SKM-1 treated with dmso at 0.1 percent for 144 hours (cell line): ENCODE measurements around the gene FEN1.

Source experiments
- DNase-seq: peaks from one replicate; lab custom pipeline; 2025; ENCODE audit not compliant: unreplicated experiment; lab: John Stamatoyannopoulos, UW

The FEN1 gene

DNA sequence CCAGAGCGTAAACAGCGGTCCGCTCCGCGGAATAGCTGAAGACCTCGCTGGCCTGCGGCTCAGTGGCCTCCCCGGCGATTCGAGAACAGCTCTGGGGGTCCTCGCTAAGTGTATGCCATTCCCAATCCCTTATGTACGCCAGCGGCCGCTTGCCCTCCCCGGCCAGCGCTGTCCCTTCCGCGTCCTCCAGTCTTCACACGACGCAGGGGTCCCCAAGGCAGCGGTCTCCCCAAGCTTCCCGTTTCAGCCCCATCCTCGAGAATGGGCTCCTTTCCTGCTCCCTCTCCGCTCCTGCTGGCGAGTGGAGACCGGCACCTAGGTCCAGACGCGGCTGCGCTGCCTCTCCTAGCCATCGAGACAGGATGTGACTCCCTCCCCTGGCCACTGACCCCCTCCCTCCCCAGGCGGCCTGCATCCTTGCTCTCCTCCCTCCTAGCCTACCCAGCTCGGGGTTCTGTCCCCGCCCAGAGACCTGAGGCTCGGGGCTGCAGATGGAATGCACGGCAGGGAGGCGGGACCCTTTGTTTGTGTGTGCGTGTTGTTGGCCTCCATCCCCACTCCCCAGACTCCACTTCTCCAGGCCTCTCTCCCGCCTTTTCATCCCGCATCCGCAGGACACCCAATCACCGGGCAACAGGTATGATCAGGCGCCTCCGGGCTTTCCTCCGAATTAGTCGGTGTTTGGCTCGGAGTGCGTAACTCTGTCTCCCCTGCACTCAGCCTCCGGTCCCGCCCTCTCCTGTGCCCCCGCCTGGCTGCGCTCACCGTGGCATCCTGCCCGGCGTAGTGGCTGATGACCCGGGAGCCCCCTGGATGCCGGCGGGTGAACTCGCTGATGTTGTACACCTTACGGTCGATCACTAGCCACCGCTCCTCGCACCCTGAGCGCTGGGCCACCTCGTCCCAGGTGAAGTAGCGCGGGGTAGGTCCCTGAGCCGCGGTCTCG lies 23.4 kb downstream of the FEN1 start:
- DNase-seq: peak; percentile 35

DNA sequence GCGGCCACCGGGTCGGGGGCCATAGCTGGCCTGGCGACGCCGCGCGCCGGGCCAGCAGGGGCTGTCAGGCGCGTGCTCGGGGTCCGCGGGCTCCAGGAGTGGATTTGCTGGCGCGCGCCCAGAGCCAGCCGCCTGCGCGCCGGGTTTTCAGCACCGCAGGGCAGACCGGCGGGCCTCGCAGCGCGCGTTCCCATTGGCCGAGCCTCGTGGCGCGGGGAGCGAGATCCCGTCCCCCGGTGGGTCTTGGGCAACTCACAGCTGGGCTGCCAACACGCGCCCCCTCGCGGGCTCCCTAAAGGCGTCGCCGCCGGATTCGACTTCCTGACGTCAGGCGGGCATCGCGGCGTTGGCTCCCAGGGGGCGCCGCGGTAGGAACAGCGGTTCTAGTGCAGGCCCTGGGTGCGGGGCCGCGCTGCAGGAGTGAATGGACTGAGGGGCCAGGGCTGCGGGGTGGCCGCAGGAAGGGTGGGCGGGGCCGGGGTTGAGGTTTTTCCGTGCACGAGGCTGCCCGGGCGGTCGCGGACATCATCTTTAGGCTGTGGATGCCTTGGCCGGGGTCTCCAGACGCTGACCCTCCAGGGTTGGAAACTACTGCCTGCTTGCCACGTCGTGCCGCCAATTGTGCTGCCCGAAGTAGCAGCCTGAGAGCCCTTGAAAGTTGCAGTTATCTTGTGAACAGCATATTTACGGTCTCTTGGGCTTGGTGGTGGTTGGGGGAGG lies 24.2 kb downstream of the FEN1 start, which contains the start of gene FADS1:
TSS of gene FADS1 (minus strand) at position 268 of the 720 bp plus-strand sequence. CDS start at position 194, 74 bp downstream.
- peak; percentile 91 for DNase-seq

DNA sequence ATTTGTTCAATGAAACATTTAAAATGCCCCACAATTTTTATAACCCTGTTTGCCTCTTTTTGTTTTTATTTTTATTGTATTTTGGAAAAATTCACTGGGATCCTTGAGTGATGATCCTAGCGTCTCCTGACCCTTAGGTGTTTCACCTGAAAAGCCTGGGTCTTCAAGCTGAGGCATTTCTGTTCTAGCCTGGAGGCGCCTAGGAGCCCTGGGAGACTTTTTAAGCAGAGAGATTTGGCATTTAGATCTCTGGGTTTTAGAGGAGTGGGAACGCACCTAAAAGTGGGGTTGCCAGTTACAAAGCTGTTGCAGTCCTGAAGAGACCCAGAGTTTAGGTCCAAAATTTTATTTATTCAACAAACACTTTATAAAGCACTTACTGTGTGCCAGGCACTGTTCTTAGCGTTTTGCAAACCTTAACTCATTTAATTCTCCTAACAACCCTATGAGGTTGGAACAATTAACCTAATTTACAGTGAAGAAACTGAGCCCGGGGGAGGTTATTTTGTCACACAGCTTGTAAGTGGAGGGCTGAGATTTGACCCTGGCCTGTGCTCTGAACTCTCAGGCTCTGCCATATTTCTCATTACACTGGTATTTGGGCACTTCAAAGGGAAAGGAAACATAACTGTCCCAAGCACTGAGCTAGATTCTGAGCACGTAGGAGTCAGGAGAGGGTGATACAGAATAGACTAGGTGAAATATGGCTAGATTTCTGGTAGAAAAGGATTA lies 24.9 kb downstream of the FEN1 start:
- no peak for DNase-seq

DNA sequence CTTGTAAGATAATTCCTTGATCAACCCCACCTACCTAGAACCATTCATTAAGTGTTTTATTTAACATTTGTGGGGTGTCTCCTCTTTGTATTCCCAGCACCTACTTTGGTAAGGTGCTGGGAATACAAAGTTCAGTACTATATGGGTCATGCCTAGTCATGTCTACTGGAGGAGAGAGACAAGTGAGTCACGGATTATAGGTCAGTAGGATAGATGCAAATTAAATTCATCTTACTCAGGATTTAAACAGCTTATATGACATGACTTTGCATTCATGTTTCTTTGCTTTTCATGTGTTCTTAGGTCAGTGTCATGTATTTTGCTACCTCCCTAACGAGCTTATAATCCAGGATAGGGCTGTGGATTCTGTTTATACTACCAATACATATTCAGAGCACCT lies 27.5 kb downstream of the FEN1 start:
- DNase-seq: no peak

DNA sequence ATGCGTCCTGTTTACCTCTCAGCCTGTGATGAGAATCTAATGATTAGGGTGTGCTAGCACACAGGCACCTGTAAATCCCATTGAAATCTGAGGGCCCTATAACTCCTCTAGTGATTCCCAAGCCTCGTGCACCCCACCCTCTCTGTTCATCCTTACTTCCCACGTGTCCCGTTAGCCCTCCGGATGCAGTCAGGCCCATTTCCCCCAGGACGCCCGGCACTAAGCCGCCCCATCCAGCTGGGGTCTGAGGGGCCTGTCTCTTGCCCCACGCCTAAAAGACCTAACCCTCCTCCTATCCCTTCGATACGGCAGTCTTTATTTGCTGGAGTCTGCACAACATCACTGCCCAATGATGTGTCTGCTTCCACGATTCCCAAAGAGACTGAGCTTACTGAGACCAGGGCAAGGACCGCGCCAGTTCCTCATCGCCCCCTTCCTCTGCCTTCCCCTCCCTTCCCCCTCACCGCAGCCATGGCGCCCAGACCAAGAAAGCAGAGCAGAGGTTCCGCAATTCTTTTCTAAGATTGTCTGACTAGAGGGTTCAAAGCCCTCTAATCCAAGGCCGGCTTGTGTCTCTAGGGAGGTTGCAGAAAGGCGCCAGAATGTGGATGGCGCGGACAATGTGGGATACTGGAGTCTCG lies 34.3 kb downstream of the FEN1 start:
- DNase-seq: peak; percentile 66

DNA sequence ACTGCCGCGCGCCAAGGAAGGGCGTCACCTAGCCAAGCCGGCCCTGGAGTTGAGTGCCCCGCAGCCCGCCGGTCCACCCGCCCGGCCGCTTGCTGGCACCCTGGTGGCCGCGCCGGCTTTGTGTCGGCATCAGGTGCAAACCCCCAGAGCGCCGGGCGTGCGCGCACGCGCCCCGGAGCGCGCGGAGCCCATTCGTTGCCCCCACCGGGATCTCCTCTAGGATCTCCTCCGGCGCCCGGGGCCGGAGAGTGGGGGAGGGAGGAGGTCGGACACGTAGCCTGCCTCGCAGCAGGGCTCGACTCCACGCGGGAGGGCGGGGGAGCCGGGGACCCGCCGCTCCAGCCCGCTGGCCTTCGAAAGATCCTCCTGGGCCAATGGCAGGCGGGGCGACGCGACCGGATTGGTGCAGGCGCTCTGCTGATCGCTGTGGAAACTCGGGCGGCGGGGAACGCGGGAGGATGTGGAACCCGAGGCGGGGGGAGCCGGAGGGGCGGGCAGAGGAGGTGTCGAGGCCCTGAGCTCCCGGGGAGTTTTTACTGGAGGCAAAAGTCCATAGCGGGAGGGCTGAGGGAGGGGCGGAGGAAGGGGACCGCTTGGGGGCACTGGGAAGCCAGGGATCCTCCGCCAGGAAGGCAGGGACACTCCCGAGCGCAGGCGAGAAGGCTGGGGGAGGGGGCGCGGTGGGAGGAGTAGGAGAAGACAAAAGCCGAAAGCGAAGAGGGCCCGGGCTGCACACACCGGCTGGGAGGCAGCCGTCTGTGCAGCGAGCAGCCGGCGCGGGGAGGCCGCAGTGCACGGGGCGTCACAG lies 35.1 kb downstream of the FEN1 start, which contains the start of gene FADS2:
TSS of gene FADS2 (plus strand) at position 730 of the 808 bp plus-strand sequence. CDS start 91 bp downstream, outside the sequence.
- DNase-seq: peak; percentile 79

DNA sequence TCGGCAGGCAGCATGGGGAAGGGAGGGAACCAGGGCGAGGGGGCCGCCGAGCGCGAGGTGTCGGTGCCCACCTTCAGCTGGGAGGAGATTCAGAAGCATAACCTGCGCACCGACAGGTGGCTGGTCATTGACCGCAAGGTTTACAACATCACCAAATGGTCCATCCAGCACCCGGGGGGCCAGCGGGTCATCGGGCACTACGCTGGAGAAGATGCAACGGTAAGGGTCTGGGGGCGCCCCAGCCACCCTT lies 35.6 kb downstream of the FEN1 start:
- no peak for DNase-seq

DNA sequence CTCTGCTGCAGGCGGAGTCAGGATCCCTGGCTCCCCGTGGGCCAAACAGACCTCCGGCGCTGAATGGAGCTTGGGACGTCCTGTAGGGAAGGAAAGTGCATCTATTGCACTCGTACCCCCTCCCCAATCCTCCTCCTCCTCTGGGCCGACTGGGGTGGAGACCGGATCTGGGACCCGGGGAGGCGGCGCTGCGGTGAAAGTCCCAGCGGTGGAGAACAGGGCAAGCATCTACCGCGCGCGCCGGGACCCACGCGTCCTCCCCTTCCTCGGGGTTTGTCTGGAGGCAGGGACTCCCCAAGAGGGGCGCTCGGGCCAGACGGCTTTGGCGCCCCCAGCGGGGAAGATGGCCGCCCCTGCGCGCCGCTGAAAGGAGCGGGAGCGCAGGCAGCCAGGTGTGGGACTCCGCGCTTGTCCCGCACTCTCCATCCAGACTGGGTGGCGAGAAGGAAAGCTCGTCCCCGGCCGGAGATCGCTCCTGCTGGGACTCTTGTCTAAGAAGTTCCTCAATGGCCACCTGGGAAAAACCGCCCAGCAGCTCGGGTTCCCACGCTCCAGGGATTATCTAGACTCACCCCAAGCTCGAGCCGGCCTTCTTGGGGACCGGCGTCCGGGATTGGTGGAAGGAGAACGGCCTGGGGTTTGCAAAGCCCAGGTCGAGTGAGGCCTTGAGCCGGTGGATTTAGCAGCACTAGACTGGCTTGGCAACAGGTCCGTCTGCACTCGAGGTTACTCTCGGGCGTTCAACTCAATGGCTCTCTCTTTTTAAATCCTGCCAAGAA lies 36.1 kb downstream of the FEN1 start:
- DNase-seq: no peak

DNA sequence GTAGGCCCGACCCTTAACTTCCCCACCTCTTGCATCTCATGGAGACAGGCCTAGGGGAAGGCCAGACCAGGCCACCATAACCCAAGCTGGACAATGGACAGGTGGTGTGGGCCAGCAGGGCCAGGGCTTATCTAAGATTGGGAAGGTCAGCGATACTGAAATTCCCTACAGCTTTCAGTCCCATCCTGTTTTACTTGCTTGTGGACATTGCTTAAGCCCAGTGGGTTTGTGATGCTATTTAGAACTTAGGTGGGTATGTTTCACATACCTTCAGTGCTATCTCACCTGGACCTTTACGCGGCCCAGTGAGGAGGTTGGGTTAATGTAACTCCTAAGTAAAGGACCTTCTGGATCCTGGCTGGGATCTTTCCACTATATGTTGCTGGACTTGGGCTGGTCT lies 37.1 kb downstream of the FEN1 start:
- no peak for DNase-seq

DNA sequence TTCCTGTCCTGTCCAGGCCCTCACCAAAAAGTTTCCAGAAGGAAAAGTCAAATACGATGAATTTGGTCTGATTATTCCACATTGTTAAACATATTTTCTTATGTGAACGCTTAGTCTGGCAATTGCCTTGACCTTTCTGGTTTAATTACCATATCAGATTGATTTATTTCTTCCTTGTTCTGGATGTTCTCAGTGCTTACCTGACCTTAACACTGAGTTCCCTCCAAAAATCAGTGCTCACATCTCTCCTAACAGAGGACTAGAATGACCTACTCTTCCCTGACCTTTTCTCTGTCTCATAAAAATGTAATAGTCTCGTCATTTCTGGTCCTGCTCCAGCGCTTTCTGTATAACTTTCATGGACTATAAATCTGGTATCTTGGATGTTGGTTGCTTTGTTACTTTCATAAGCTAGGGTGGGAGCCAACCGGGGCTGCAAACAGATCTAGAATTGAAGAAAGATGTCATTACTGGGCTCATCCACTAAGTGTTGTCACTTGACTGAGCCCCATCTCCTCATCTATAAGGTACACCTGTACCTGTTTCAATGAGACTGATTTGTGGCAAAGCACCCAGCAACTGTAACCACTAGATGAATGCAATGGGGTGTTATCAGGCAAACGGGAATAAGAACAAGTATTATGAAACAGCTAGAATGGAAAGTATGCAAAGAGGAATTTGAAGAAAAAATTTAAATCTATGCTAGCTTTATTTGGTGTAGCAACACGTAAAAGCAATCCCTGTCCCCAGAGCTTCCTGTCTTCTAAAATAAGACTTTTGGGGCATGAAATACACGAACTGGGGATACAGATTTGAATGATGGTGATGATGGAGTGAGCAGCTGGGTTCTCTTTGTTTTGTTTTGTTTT lies 37.8 kb downstream of the FEN1 start:
- DNase-seq: no peak

DNA sequence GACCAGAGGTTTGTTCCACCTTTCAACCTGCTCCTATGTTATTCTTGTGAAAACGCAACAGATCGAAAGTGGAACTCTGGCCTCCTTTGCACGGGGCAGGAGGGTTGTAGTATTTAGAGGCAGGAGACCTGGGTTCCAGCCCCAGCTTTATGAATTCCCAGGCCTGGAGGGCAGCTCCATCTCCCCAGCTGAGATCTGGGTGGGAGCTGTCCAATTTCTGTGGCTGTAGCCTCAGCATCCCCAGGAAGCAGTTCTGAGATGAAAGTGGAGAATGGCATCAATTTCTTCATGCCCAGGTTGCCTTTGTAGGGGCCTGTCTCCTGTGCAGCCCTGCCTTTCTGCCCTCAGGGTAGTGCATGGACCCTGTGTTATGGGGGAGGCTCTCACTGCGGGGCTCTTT lies 39.5 kb downstream of the FEN1 start:
- no peak for DNase-seq

DNA sequence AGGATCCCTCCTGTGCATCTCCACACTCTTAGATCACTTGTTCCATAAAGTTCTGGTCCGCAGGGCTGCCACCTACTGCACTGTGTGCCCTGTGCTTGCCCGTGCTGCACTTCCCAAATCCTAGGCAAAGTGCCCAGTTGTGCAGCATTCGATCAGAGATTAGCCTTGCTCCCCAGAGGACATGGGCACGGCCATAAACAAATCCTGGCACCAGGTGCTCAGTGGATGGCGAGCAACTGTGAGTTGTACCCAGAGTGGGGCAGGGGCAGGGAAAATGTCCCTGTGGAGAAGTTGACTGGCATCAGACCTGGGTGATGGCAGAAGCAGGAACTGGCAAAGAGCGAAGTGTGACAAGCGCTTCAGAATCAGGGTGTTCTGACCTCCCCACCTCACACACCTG lies 40.0 kb downstream of the FEN1 start:
- DNase-seq: no peak

DNA sequence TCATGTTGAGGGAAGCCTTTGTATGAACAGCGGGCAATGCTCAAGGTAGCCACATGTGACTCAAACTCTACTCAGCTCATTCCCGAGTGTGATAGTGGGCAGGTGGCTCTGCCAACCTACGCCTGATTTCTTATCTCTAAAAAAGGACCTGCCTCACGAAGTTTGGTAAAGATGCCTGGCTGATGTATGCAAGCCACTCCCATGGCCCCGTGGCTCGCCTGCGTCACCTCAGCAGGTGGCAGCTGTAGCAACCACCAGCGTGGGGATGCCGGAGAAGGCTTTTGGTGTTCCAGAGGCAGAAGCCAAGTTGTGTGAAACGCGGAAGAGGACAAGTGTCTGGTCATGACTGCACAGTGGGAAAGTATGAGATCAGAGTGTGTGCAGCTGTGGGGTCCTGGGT lies 40.8 kb downstream of the FEN1 start:
- DNase-seq: no peak

DNA sequence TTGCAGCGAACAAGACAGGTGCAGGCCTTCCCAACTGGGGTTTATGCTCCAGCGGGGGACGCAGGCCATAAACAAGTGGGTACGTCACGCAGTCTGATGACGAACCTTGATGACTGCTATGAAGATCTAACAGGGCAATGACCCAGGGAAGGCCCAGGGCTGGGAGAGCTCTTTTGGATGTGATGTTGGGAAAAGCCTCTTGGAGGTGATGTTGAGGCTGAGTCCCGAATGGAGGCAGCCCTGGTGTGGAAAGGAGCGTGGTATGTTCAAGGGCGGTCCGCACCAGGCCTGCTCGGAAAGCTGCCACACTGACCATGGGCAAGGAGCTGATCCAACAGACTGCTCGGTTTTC lies 41.2 kb downstream of the FEN1 start:
- DNase-seq: no peak

DNA sequence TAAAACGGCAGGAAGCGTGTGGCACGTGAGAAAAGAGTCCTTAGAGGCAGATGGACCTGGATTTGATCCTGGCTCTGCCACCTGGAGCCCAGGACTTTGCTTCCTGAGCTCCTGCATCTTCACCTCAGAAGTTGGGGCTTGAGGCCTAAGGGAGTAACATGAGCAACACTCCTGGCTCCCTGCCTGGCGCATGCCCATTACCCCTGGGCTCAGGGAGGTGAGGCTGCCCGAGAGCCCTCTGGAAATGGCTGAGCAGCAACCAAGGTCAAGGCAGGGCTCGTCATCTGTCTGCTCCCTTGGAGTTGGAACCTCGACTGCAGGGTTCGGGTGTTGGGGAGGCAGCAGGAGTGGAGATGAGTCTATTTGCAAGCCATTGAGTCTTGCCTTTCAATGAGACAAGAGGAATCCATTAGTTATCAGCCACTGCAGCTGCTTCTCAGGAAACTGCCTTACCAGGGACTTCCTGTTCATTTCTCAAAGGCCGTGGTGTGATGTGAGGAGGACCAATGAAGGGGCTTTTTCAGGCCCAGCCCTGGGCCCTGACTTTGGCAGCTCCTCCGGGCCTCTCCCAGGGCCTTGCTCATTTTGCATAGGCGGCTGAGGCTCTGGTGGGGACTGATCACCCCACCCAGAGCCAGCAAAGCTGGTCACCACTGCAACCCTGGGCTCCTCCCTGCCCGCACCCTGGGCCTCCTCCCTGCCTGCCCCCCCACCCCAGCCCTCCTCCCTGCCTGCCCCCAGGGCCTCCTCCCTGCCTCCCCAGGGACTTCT lies 41.8 kb downstream of the FEN1 start:
- peak; percentile 87 for DNase-seq

DNA sequence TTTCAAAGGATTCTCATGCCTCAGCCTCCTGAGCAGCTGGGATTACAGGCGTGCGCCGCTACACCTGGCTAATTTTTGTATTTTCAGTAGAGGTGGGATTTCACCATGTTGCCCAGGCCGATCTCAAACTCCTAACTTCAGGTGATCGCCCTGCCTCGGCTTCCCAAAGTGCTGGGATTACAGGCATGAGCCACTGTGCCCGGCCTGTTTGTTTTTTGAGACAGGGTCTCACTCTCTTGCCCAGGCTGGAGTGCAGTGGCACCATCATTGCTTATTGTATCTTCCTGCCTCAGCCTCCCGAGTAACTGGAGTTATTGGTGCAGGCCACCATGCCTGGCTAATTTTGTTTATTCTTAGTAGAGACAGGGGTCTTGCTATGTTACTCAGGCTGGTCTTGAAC lies 43.5 kb downstream of the FEN1 start:
- DNase-seq: no peak

DNA sequence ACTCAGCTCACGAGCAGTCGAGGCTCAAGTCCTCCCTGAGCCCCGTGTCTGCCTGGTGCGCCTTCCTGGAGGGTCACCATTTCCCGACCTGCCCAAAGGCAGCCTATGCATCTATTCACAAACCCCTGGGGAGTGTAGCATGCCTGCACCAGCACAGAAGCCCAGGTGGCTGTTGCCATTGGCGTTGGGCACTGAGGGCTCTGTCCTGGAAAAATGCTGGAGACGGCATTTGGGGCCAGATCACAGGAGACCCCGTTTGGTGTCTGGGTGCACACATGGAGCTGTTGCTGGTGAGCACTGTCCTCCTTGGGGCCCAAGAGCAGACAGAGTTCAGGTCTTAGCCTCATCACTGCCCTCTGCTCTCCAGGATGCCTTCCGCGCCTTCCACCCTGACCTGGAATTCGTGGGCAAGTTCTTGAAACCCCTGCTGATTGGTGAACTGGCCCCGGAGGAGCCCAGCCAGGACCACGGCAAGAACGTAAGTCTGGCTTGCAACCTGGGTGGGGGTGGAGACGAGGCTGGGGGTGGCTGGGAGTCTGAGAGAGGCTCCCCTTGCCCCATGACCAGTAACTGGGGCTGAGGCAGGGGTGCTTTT lies 44.8 kb downstream of the FEN1 start:
- no peak for DNase-seq

DNA sequence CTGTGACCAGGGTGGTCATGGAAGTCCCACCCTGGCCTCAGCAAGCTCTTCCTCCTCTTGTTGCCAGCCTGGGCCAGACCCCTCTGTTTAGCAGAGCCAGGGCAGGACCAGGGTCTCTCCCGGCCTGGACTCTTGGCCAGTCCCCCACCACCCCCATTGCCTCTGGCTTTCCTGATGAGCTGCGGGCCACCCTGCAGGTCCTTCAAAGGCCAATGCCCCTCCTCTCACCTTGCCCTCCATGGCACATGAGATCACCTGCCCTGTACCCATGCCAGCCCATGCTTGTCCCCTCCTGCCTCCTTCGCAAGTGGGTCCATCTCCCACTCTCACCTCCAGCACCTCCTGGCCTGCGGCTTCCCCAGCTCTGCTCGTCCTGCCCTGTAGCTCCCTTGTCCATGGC lies 45.8 kb downstream of the FEN1 start:
- DNase-seq: no peak
